GM21786 (cell line): ENCODE measurements around the gene DYNLT2B.
"Not testable (repeated sequence)": the region's sequence is repeated elsewhere in the genome, so short reads cannot be mapped to it uniquely, and the experiment has no call there.

ENCODE experiments used
- ATAC-seq: cut with Tn5 transposase; IDR thresholded peaks from one replicate; pipeline ENCODE4 v1.9.1; 2021; ENCODE audit not compliant: unreplicated experiment

Gene DYNLT2B

GRCh38 chr3:196317687-196318467 is at the start of gene DYNLT2B:
Gene DYNLT2B (minus strand): TSS chr3:196318240. CDS start chr3:196318152, 88 bp downstream.
- ATAC-seq: peak; percentile 82

GRCh38 chr3:196365736-196366135 is 47.7 kb upstream of the DYNLT2B start:
- no peak for ATAC-seq

DNA sequence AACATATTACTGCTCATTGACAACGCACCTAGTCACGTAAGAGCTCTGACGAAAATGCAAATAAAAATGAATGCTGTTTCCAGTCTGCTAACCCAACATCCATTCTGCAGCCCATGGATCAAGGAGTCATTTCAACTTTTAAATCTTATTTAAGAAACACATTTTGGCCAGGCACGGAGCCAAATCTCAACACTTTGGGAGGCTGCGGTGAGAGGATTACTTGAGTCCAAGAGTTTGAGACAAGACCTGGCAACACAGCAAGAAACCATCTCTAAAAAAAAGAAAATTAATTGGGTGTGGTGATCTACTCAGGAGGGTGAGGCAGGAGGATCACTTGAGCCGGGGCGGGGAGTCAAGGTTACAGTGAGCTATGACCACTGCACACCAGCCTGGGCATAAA is 42.5 kb upstream of the DYNLT2B start:
- ATAC-seq: no peak

DNA sequence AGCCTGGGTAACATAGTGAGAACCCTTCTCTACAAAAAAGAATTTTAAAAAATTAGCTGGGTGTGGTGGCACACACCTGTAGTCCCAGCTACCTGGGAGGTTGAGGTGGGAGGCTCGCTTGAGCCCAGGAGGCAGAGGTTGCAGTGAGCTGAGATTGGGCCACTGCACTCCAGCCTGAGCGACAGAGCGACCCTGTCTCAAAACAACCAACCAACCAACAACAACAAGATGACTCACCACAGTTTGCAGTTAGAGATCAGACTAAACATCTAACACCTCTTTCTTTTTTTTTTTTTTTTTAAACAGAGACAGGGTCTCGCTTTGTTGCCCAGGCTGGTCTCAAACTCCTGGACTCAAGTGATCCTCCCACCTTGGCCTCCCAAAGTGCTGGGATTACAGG is 40.5 kb upstream of the DYNLT2B start:
- ATAC-seq: not testable (repeated sequence)

- no peak for ATAC-seq
These were observed 39.9 kb upstream of the DYNLT2B start for GRCh38 chr3:196357905-196358304.

- ATAC-seq: no peak
These were observed 38.5 kb upstream of the DYNLT2B start for GRCh38 chr3:196356556-196356955.

DNA sequence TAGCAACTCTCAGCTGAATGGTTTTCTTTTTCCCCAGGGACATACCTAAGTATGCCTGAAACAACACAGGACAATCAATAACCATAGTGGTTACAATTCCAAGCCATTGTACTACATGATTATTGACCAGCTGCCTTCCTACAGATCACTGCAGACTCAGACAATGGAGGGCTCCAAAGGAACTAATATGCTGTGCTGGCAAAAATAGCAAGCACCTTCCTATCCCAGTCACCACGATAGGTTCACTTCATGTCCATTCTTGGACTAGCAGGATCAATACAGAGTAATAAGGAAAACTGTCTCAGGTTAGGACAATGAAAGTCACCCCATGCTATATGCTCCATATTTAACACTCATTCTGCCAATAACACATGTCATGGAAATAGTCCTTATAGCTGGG is 37.6 kb upstream of the DYNLT2B start:
- no peak for ATAC-seq

DNA sequence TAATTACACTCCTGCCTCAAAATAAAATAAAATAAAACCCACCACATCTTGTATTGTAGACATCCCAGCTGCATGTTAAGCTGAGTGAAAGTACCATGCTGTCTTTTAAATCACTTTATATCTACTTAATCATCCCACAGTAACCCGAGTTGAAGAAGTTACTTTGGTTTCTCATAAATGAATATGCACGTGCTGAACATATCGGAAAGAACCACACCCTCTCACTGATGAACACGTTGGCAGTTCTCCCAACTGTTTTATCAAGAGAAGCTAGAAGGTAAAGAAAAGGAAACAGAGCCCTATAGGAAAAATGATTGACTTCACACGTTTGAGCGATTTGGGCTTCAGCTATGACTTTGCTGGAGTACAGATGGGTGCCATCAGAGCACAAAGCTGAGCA is 36.1 kb upstream of the DYNLT2B start:
- no peak for ATAC-seq

DNA sequence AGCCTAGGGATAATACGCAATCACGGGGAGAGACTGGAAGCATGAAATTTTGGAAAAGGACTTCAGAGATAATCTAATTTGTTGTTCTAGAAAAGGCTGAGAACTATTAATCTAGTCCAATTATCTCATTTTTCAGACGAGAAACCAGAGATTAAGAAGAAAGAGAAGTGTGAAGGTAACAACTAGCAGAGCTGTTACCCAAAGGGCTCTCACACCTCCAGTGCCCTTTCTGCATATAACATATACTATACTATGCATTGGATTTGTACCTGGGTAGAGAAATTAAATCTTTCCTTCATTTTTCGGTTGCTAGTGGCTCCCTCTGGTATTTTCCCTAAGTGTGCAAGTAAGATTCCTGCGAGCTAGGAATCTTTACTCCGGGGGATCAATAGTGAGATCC is 33.5 kb upstream of the DYNLT2B start:
- no peak for ATAC-seq

GRCh38 chr3:196350067-196350466 is 32.0 kb upstream of the DYNLT2B start:
- no peak for ATAC-seq

- no peak for ATAC-seq
These were observed 30.7 kb upstream of the DYNLT2B start for GRCh38 chr3:196348698-196349097.

- ATAC-seq: no peak
These were observed 26.6 kb upstream of the DYNLT2B start for GRCh38 chr3:196344663-196345062.

- not testable (repeated sequence) for ATAC-seq
These were observed 25.9 kb upstream of the DYNLT2B start for GRCh38 chr3:196343917-196344316.

GRCh38 chr3:196341137-196341536 is 23.1 kb upstream of the DYNLT2B start:
- ATAC-seq: no peak

DNA sequence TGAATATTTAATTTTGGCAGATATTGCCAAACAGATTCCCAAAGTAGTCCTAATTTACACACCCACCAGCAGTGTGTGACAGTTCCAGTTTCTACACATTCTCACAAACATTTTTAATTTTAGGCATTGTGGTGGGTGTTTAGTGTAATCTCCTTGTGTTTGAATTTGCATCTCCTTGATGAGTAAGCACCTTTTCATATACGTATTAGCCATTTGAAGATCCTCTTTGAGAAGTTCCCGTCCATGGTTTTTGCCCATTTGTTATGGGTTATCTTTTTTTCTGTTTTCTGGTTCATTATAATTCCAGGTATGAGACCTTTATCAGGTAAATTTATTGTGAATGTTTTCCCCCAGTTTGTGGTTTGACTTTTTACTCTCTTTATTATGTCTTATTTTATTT is 22.4 kb upstream of the DYNLT2B start:
- ATAC-seq: no peak

- no peak for ATAC-seq
These were observed 21.6 kb upstream of the DYNLT2B start for GRCh38 chr3:196339493-196340254.

DNA sequence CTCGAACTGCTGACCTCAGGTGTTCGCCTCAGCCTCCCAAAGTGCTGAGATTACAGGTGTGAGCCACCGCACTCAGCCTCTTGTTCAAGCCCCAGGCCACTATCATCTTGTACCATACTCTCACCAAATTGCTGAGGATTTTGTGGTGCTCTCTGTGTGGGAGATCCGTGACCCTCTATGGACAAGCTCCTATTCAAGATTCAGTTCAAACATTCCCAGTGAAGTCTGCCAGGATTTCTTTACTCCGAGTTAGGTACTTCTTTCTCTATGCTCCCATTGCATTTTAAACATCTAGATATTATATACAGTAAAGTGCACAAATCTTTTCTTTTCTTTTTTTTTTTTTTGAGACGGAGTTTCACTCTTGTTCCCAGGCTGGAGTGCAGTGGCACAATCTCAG is 21.0 kb upstream of the DYNLT2B start:
- ATAC-seq: no peak

DNA sequence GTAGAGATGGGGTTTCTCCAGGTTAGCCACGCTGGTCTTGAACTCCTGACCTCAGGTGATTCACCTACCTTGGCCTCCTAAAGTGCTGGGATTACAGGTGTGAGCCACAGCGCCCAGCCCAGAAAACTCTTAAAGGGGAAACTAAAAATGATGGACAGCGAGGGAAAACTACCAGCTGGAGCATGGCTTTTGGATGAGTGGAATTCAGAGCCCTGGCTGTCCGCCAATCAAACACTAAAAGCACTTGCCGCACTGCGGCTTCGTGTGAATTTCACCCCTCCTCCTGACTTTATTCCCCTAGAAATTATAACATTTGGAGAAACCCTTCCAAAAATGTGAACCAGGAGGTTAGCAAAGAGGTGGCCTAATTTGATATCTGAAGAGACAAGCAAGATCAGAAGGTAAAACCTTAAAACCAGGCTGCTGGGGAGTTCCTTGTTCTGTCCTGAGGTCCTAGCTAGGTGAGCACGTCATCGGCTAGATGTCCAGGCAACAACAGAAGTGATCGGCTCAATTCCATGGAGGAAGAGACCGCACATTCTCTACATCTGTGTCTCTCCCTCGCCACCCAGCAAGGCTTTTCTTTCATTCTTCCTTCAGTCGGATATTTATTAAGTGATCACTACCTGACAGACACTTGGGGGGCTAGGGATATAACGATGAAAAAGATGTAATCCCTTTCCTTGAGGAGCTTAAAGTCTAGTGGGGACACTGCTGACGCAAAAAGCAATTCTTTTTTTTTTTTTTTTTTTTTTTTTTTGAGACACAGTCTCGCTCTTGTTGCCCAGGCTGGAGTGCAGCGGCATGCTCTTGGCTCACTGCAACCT is 18.5 kb upstream of the DYNLT2B start:
- no peak for ATAC-seq

GRCh38 chr3:196335503-196335948 is 17.5 kb upstream of the DYNLT2B start:
- ATAC-seq: no peak

- ATAC-seq: no peak
These were observed 16.9 kb upstream of the DYNLT2B start for GRCh38 chr3:196334982-196335381.

DNA sequence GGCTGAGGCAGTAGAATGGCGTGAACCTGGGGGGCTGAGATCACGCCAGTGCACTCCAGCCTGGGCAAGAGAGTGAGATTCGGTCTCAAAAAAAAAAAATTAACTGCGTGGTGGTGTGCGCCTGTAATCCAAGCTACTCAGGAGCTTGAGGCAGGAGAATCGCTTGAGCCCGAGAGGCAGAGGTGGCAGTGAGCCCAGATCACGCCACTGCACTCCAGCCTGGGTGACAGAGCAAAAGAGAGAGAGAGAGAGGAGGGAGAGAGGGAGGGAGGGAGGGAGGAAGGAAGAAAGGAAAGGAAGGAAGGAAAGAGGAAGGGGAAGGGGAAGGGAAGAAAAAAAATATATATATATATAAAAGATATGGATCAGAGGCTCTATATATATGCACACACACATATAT is 14.1 kb upstream of the DYNLT2B start:
- no peak for ATAC-seq
